SK-N-SH (cell line): Measurements from ENCODE around the gene PKP4. TPM values are rescaled to one million over a fixed set of nuclear protein-coding genes. Genes with fewer than 3 reads are reported as not detected.
A peak's percentile ranks its signal among the peaks of the same experiment; 100 is the strongest.

Experiments
- CTCF ChIA-PET: fragments of 300-600, 350-600 bp; formaldehyde crosslinking; extraction: SDS; loops from one replicate; lab custom pipeline; 2021; lab: Yijun Ruan, JAX
- POLR2A ChIA-PET: fragments of 350-600 bp; sonication (Branson Sonifier 250); formaldehyde crosslinking; extraction: SDS; loops from one replicate; lab custom pipeline; 2020; ENCODE audit warnings: antibody characterized with exemption, inconsistent platforms; lab: Yijun Ruan, JAX
- DNase-seq: peaks from one replicate; pipeline ENCODE4 v3.0.0; 2012
- H2AFZ ChIP-seq: fragments of 200-600 bp; sonication (generic); 2 replicates; pipeline ENCODE4 v1.8.1; 2016; ENCODE audit warnings: antibody characterized with exemption, mild to moderate bottlenecking, low read depth
- H3F3A ChIP-seq: fragments of 200-600 bp; sonication (generic); replicated peaks from 2 replicates; pipeline ENCODE3; 2016; ENCODE audit warnings: antibody characterized with exemption, mild to moderate bottlenecking; ENCODE audit not compliant: insufficient read depth
- H3K27ac ChIP-seq, 2 experiments: fragments of 200-500 bp in 1 of 2; fragments of 200-600 bp in 1 of 2; sonication (Bioruptor generic) in 1 of 2; sonication (generic), shearing (Covaris generic) in 1 of 2; 2 replicates each; pipeline versions ENCODE4 v1.5.1 to v1.6.1; 2014 to 2016; ENCODE audit warnings: low read depth in 2 of 2, inconsistent platforms in 1 of 2, low read length in 1 of 2, mild to moderate bottlenecking in 1 of 2, mixed read lengths in 1 of 2
- H3K27me3 ChIP-seq: fragments of 200-600 bp; sonication (generic), shearing (Covaris generic); 2 replicates; pipeline ENCODE4 v1.6.1; 2016; ENCODE audit warnings: mixed run types; ENCODE audit not compliant: insufficient read depth
- H3K36me3 ChIP-seq, 2 experiments: fragments of 200-500 bp in 1 of 2; fragments of 200-600 bp in 1 of 2; sonication (Bioruptor generic) in 1 of 2; sonication (generic) in 1 of 2; replicated peaks in 1 of 2; 2 replicates each; pipeline versions ENCODE3 to v1.5.1; 2014 to 2016; ENCODE audit warnings: low read length in 1 of 2, mild to moderate bottlenecking in 1 of 2; ENCODE audit not compliant: insufficient read depth in 2 of 2, control insufficient read depth in 1 of 2
- H3K4me1 ChIP-seq, 2 experiments: fragments of 200-500 bp in 1 of 2; fragments of 200-600 bp in 1 of 2; sonication (Bioruptor generic) in 1 of 2; sonication (generic), shearing (Covaris generic) in 1 of 2; 2 replicates each; pipeline versions ENCODE4 v1.5.1 to v1.6.1; 2014 to 2016; ENCODE audit warnings: low read depth in 1 of 2, low read length in 1 of 2, mixed run types in 1 of 2; ENCODE audit not compliant: insufficient read depth in 2 of 2, control insufficient read depth in 1 of 2
- H3K4me2 ChIP-seq: fragments of 200-600 bp; sonication (generic), shearing (Covaris generic); 2 replicates; pipeline ENCODE4 v1.6.1; 2017; ENCODE audit warnings: mixed run types
- H3K4me3 ChIP-seq, 2 experiments: fragments of 200-500 bp in 1 of 2; fragments of 200-600 bp in 1 of 2; sonication (Bioruptor generic) in 1 of 2; sonication (generic), shearing (Covaris generic) in 1 of 2; 2 replicates each; pipeline versions ENCODE4 v1.5.1 to v1.8.1; 2014 to 2016; ENCODE audit warnings: low read depth in 2 of 2, inconsistent platforms in 1 of 2, low read length in 1 of 2, mild to moderate bottlenecking in 1 of 2, mixed read lengths in 1 of 2, moderate library complexity in 1 of 2
- H3K79me2 ChIP-seq: fragments of 200-600 bp; sonication (generic); 2 replicates; pipeline ENCODE4 v1.8.1; 2017; ENCODE audit warnings: mild to moderate bottlenecking; ENCODE audit not compliant: insufficient read depth
- H3K9ac ChIP-seq: fragments of 200-600 bp; sonication (generic); 2 replicates; pipeline ENCODE4 v1.6.1; 2017; ENCODE audit warnings: mixed run types
- H3K9me2 ChIP-seq: fragments of 200-600 bp; sonication (generic); 2 replicates; pipeline ENCODE4 v1.6.1; 2017; ENCODE audit warnings: mixed run types
- H3K9me3 ChIP-seq: fragments of 200-600 bp; sonication (generic); 2 replicates; pipeline ENCODE4 v1.6.1; 2017; ENCODE audit warnings: mixed run types, mild to moderate bottlenecking, moderate library complexity
- H4K20me1 ChIP-seq: fragments of 200-600 bp; sonication (generic); 2 replicates; pipeline ENCODE4 v1.6.1; 2017; ENCODE audit warnings: mild to moderate bottlenecking, mixed run types; ENCODE audit not compliant: insufficient read depth
- CHD2 ChIP-seq: fragments of 150-350 bp; IDR thresholded peaks from 2 replicates; pipeline ENCODE4 v1.6.1; 2018; ENCODE audit warnings: low read length; ENCODE audit not compliant: partially characterized antibody
- EP300 ChIP-seq, 2 experiments: IDR thresholded peaks; 2 replicates each; pipeline versions ENCODE4 v1.4.0 to v1.6.1; 2012; ENCODE audit warnings: borderline replicate concordance in 1 of 2, low read depth in 1 of 2, low read length in 1 of 2
- FOXM1 ChIP-seq: IDR thresholded peaks from 2 replicates; pipeline ENCODE4 v1.4.0; 2012; ENCODE audit warnings: low read depth, mild to moderate bottlenecking
- GABPA ChIP-seq: IDR thresholded peaks from 2 replicates; pipeline ENCODE4 v1.4.0; 2012; ENCODE audit warnings: low read depth, mild to moderate bottlenecking
- GATA2 ChIP-seq: sonication (generic); formaldehyde crosslinking; IDR thresholded peaks from 2 replicates; pipeline ENCODE4 v1.5.0; 2020; ENCODE audit warnings: mild to moderate bottlenecking, missing genetic modification reagents
- MXI1 ChIP-seq: IDR thresholded peaks from 2 replicates; pipeline ENCODE4 v1.6.1; 2012; ENCODE audit warnings: mild to moderate bottlenecking, low read depth, low read length, improper control_type of control experiment
- RAD21 ChIP-seq: IDR thresholded peaks from 2 replicates; pipeline ENCODE4 v1.6.1; 2012; ENCODE audit warnings: mild to moderate bottlenecking, low read length
- RCOR1 ChIP-seq: fragments of 150-350 bp; IDR thresholded peaks from 2 replicates; pipeline ENCODE4 v1.6.1; 2017; ENCODE audit warnings: antibody characterized with exemption, low read length
- RFX5 ChIP-seq: IDR thresholded peaks from 2 replicates; pipeline ENCODE4 v1.6.1; 2012; ENCODE audit warnings: mild to moderate bottlenecking, improper control_type of control experiment, low read length
- SIN3A ChIP-seq: IDR thresholded peaks from 2 replicates; pipeline ENCODE4 v1.6.1; 2012; ENCODE audit warnings: low read depth, mild to moderate bottlenecking, low read length, moderate library complexity, borderline replicate concordance
- TCF12 ChIP-seq: IDR thresholded peaks from 2 replicates; pipeline ENCODE4 v1.4.0; 2012
- WGBS: methylation state at CpG from one replicate; pipeline ENCODE4 v1.1.6; 2017; ENCODE audit warnings: low lambda C conversion rate; 5-methylcytosine and 5-hydroxymethylcytosine counted together
- polyA plus RNA-seq, 3 experiments: library from polyadenylated mRNA; depleted of rRNA; stranded (reverse); fragments of >200 nt; gene quantifications; 2 replicates each; pipeline ENCODE4 v1.2.3, GENCODE V29; 2012
- TF ChIP-seq, protein P1 (sequence below): fragments of 200-600 bp; sonication (generic); IDR thresholded peaks from 2 replicates; pipeline ENCODE4 v1.6.1; 2017; ENCODE audit warnings: antibody characterized with exemption, mild to moderate bottlenecking, moderate library complexity

PKP4 gene
- polyA plus RNA-seq, 1 of the 3 experiments (the other 2 are of a cell fraction), result 10.9 TPM

DNA sequence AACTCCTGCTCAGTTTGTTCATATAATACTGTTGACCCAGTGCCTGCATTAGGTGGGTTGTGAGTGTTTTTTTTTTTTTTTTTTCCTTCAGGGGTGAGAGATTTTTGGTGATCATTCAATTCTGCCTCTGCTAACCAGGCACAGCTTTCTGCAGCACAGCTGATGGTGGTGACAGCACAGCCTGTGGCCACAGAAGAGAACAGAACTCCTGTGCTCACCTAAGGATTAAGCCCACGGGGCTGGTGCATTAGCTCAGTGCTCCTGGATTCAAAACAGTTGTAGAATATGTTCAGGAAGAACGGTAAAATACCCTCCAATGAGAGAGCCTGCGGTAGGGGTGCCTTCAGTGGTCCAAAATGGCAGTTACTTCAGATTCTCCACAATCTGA is 42.0 kb downstream of the PKP4 start:
- Histone ChIP-seq H3K4me3 (no peak overlapping the region), H2AFZ (no peak overlapping the region), H4K20me1 (no peaks in the 10 kb centered on the region), H3K79me2 (peaks cover 31% of the 10 kb centered on the region; the same call in 1 of the 2 replicates), H3F3A (peaks cover 24% of the 10 kb centered on the region), H3K36me3 (no peaks in the 10 kb centered on the region), H3K27me3 (no peaks in the 10 kb centered on the region), H3K9me3 (no peaks in the 10 kb centered on the region), H3K9me2 (no peaks in the 10 kb centered on the region), H3K27ac (no peak overlapping the region), H3K9ac (no peak overlapping the region), H3K4me1 (peaks cover 23 to 47% of the 10 kb centered on the region in 2 experiments), H3K4me2 (no peak overlapping the region)
- WGBS, result 97% methylated on average over 3 of the region's 3 CpGs
- DNase-seq, result no peak
- ChIA-PET POLR2A (interaction anchor here (0.6 kb wide), 1 partner anchor 323 kb away, joined by 3 read pairs; no protein-coding TSS in a partner anchor), CTCF (interaction anchor here (1.0 to 1.2 kb wide), 3 partner anchors 15 to 43 kb away, joined by 3 read pairs; no protein-coding TSS in a partner anchor)
- TF ChIP-seq RFX5 (no peak), SIN3A (no peak), TCF12 (no peak), GABPA (no peak), RCOR1 (no peak)

DNA sequence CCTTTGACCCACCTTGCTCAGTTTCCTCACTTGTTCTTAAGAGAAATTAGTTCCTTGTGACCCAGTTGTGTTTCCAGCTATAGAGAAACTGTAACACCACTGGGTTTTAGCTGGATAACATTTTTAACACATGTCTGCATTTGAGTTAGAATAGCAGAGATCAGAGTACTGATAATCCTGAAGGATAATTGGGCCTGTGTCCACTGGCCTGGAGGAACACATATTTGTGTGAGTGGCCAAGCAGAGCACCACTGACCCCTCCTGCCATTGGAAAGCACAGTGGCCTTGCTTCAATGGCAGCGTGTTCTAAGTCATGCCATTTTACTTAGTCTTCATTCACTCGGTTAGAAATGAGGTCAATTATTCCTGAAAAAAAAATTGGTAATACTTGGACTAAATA is 42.6 kb downstream of the PKP4 start:
- TF ChIP-seq GATA2 (CRISPR knock-in tag), result peak; percentile 86
- TF ChIP-seq, protein P1, sequence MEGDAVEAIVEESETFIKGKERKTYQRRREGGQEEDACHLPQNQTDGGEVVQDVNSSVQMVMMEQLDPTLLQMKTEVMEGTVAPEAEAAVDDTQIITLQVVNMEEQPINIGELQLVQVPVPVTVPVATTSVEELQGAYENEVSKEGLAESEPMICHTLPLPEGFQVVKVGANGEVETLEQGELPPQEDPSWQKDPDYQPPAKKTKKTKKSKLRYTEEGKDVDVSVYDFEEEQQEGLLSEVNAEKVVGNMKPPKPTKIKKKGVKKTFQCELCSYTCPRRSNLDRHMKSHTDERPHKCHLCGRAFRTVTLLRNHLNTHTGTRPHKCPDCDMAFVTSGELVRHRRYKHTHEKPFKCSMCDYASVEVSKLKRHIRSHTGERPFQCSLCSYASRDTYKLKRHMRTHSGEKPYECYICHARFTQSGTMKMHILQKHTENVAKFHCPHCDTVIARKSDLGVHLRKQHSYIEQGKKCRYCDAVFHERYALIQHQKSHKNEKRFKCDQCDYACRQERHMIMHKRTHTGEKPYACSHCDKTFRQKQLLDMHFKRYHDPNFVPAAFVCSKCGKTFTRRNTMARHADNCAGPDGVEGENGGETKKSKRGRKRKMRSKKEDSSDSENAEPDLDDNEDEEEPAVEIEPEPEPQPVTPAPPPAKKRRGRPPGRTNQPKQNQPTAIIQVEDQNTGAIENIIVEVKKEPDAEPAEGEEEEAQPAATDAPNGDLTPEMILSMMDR, result no peak
- TF ChIP-seq RCOR1, result peak; percentile 70; the same call in 1 of the 2 replicates
- peak; percentile 57 for TF ChIP-seq RAD21
- peak; percentile 54 for TF ChIP-seq CHD2
- TF ChIP-seq EP300 (IDR thresholded peaks at IDR 0.05; ENCODE audit: borderline replicate concordance in 1 of 2, low read depth in 1 of 2, low read length in 1 of 2), result peak in 1 of 2 experiments; percentile 39; a peak in 1 of 4 replicates
- peak; percentile 57; the same call in 1 of the 2 replicates for TF ChIP-seq MXI1
- TF ChIP-seq FOXM1, result no peak
- peaks cover 24% of the 10 kb centered on the region for H3F3A ChIP-seq
- H3K27me3 ChIP-seq, result no peaks in the 10 kb centered on the region
- no peaks in the 10 kb centered on the region for H3K9me2 ChIP-seq
- no peaks in the 10 kb centered on the region for H3K9me3 ChIP-seq
- ChIA-PET POLR2A (no interaction called here), CTCF (interaction anchor here (0.6 to 1.2 kb wide), 3 partner anchors 29 to 92 kb away, joined by 3 read pairs; no protein-coding TSS in a partner anchor)
- DNase-seq, result peak; percentile 48
- 89% methylated on average over 2 of the region's 2 CpGs for WGBS
- no peak overlapping the region; a peak in 1 of 4 replicates for H3K27ac ChIP-seq
- H4K20me1 ChIP-seq, result no peaks in the 10 kb centered on the region
- peaks cover 38% of the 10 kb centered on the region; the same call in 1 of the 2 replicates for H3K79me2 ChIP-seq
- no peak overlapping the region for H3K4me2 ChIP-seq
- H3K4me3 ChIP-seq, result no peak overlapping the region
- peaks cover 23 to 50% of the 10 kb centered on the region in 2 experiments for H3K4me1 ChIP-seq
- H3K36me3 ChIP-seq, result no peaks in the 10 kb centered on the region
- no peak overlapping the region for H2AFZ ChIP-seq
- H3K9ac ChIP-seq, result no peak overlapping the region
